A549 (cell line): ENCODE measurements around the gene C2CD3. TPM values are rescaled to one million over a fixed set of nuclear protein-coding genes. Genes with fewer than 3 reads are reported as not detected.

Source experiments
- ATAC-seq, 2 experiments: fragments of 200-7000 bp in 1 of 2; fragments of >200 bp in 1 of 2; cut with Nextera tagmentation in 1 of 2; cut with Tn5 transposase in 1 of 2; 3 replicates each; pipeline versions ENCODE4 v1.8.0 to v1.9.1; 2018 to 2020; ENCODE audit warnings: mild to moderate bottlenecking in 1 of 2, moderate library complexity in 1 of 2
- CTCF ChIA-PET: fragments of 300-600 bp; sonication (Branson Sonifier 250); formaldehyde crosslinking; extraction: SDS; loops from one replicate; lab custom pipeline; 2021; ENCODE audit warnings: antibody characterized with exemption, inconsistent platforms; lab: Yijun Ruan, JAX
- POLR2A ChIA-PET: fragments of 350-600 bp; formaldehyde crosslinking; extraction: SDS; loops from one replicate; lab custom pipeline; 2021; ENCODE audit warnings: antibody characterized with exemption, inconsistent platforms; lab: Yijun Ruan, JAX
- DNase-seq, 2 experiments: peaks; one replicate each; pipeline versions ENCODE4 v3.0.0 to v3.0.0-alpha.2; 2011 to 2016; ENCODE audit warnings: low read depth in 1 of 2, low spot score in 1 of 2
- FAIRE-seq: peaks from 2 replicates; lab custom pipeline; 2011; peaks lifted over from hg19 to GRCh38; lab: Jason Lieb, UNC
- H3K27ac ChIP-seq, 2 experiments: fragments of >200 bp; sonication (Bioruptor Twin); formaldehyde crosslinking; 3 replicates each; pipeline ENCODE4 v1.5.1; 2016 to 2017
- H3K4me1 ChIP-seq: fragments of >200 bp; sonication (Bioruptor Twin); formaldehyde crosslinking; 3 replicates; pipeline ENCODE4 v1.6.1; 2016
- H3K4me2 ChIP-seq: fragments of >200 bp; sonication (Bioruptor Twin); formaldehyde crosslinking; 3 replicates; pipeline ENCODE4 v1.6.1; 2016
- H3K4me3 ChIP-seq: fragments of >200 bp; sonication (Bioruptor Twin); formaldehyde crosslinking; 3 replicates; pipeline ENCODE4 v1.5.1; 2016
- H3K9me3 ChIP-seq: fragments of >200 bp; sonication (Bioruptor Twin); formaldehyde crosslinking; 3 replicates; pipeline ENCODE4 v1.6.1; 2016
- CBX2 ChIP-seq: fragments of 200-600 bp; sonication (generic); IDR thresholded peaks from 2 replicates; pipeline ENCODE4 v1.6.1; 2016; ENCODE audit warnings: low read depth, mild to moderate bottlenecking, borderline replicate concordance
- CBX8 ChIP-seq: fragments of 200-600 bp; sonication (generic); IDR thresholded peaks from 2 replicates; pipeline ENCODE4 v1.6.1; 2016
- EHF ChIP-seq: fragments of 250-450 bp; sonication (Bioruptor Pico); IDR thresholded peaks from 2 replicates; pipeline ENCODE4 v1.5.0; 2020; ENCODE audit warnings: mild to moderate bottlenecking
- ELK1 ChIP-seq: fragments of 150-350 bp; IDR thresholded peaks from 2 replicates; pipeline ENCODE4 v1.6.1; 2014; ENCODE audit warnings: low read depth, mild to moderate bottlenecking, low read length
- EP300 ChIP-seq, 2 experiments: fragments of >200 bp; sonication (Bioruptor Twin); formaldehyde crosslinking; IDR thresholded peaks; 2 replicates in 1 of 2; 3 replicates in 1 of 2; pipeline ENCODE4 v1.6.1; 2016 to 2017
- ESRRA ChIP-seq: fragments of 150-350 bp; IDR thresholded peaks from 2 replicates; pipeline ENCODE4 v1.6.1; 2014; ENCODE audit warnings: mild to moderate bottlenecking, low read length, borderline replicate concordance
- FOXS1 ChIP-seq: fragments of 250-450 bp; sonication (Bioruptor Pico); IDR thresholded peaks from 2 replicates; pipeline ENCODE4 v1.5.0; 2020; ENCODE audit warnings: mild to moderate bottlenecking, moderate library complexity
- GATA3 ChIP-seq: IDR thresholded peaks from 2 replicates; pipeline ENCODE4 v1.6.1; 2012; ENCODE audit warnings: borderline replicate concordance
- HOXB5 ChIP-seq: fragments of 250-450 bp; sonication (Bioruptor Pico); IDR thresholded peaks from 2 replicates; pipeline ENCODE4 v1.5.0; 2020; ENCODE audit warnings: mild to moderate bottlenecking, moderate library complexity
- KDM1A ChIP-seq: fragments of 200-600 bp; sonication (generic); IDR thresholded peaks from 2 replicates; pipeline ENCODE4 v1.6.1; 2016; ENCODE audit warnings: low read depth, mild to moderate bottlenecking
- KDM5A ChIP-seq: fragments of 200-600 bp; sonication (generic); IDR thresholded peaks from 2 replicates; pipeline ENCODE4 v1.6.1; 2016; ENCODE audit warnings: antibody characterized with exemption, mild to moderate bottlenecking
- MAFK ChIP-seq: fragments of 450-650 bp; IDR thresholded peaks from 2 replicates; pipeline ENCODE4 v1.6.1; 2014; ENCODE audit not compliant: partially characterized antibody
- MAZ ChIP-seq: fragments of 150-350 bp; IDR thresholded peaks from 2 replicates; pipeline ENCODE4 v1.6.1; 2014; ENCODE audit warnings: antibody characterized with exemption, low read depth, low read length, borderline replicate concordance
- MYC ChIP-seq: IDR thresholded peaks from 2 replicates; pipeline ENCODE4 v1.6.1; 2012; ENCODE audit warnings: mild to moderate bottlenecking, inconsistent platforms, low read length, improper control_type of control experiment, borderline replicate concordance
- NPAS2 ChIP-seq: fragments of 250-450 bp; sonication (Bioruptor Pico); IDR thresholded peaks from 2 replicates; pipeline ENCODE4 v1.8.0; 2022; ENCODE audit warnings: mild to moderate bottlenecking, moderate library complexity, borderline replicate concordance
- PHF8 ChIP-seq: fragments of 200-600 bp; sonication (generic); IDR thresholded peaks from 2 replicates; pipeline ENCODE4 v1.6.1; 2016; ENCODE audit warnings: low read depth, mild to moderate bottlenecking, antibody characterized with exemption, moderate library complexity, borderline replicate concordance
- POLR2A ChIP-seq: IDR thresholded peaks from 2 replicates; pipeline ENCODE4 v1.6.1; 2012; ENCODE audit warnings: mild to moderate bottlenecking, low read length
- RAD21 ChIP-seq, 2 experiments: fragments of >200 bp in 1 of 2; sonication (Bioruptor Twin) in 1 of 2; formaldehyde crosslinking in 1 of 2; IDR thresholded peaks in 1 of 2; conservative IDR thresholded peaks in 1 of 2; 2 replicates in 1 of 2; 3 replicates in 1 of 2; pipeline ENCODE4 v1.6.1; 2012 to 2018; ENCODE audit warnings: inconsistent platforms in 1 of 2
- RCOR1 ChIP-seq: fragments of 150-350 bp; IDR thresholded peaks from 2 replicates; pipeline ENCODE4 v1.6.1; 2014; ENCODE audit warnings: antibody characterized with exemption, low read length, low read depth
- TFCP2L1 ChIP-seq: fragments of 250-450 bp; sonication (Bioruptor Pico); IDR thresholded peaks from 2 replicates; pipeline ENCODE4 v1.5.0; 2021; ENCODE audit warnings: mild to moderate bottlenecking
- TP53 ChIP-seq: fragments of 250-450 bp; sonication (Bioruptor Pico); IDR thresholded peaks from 2 replicates; pipeline ENCODE4 v1.5.0; 2021; ENCODE audit warnings: mild to moderate bottlenecking, moderate library complexity
- ZFP36 ChIP-seq: fragments of 450-650 bp; IDR thresholded peaks from 2 replicates; pipeline ENCODE4 v1.6.1; 2014; ENCODE audit warnings: borderline replicate concordance; ENCODE audit not compliant: partially characterized antibody
- ZNF302 ChIP-seq: fragments of 250-450 bp; sonication (Bioruptor Pico); IDR thresholded peaks from 2 replicates; pipeline ENCODE4 v1.9.0; 2021; ENCODE audit warnings: inconsistent platforms, mild to moderate bottlenecking, moderate library complexity
- ZSCAN20 ChIP-seq: fragments of 250-450 bp; sonication (Bioruptor Pico); IDR thresholded peaks from 2 replicates; pipeline ENCODE4 v1.8.0; 2022; ENCODE audit warnings: mild to moderate bottlenecking, moderate library complexity
- WGBS: methylation state at CpG from one replicate; pipeline ENCODE4 v1.1.6; 2017; ENCODE audit errors: missing lambda C conversion rate; 5-methylcytosine and 5-hydroxymethylcytosine counted together
- polyA plus RNA-seq, 4 experiments: library from polyadenylated mRNA; depleted of rRNA in 3 of 4; stranded (reverse); fragments of >200 nt; fragmentation: RNase III in 1 of 4; extraction: RNeasy Plus Mini Kit Qiagen cat#74134 plus additional on column Dnase treatment in 1 of 4; gene quantifications; 2 replicates in 3 of 4; 3 replicates in 1 of 4; pipeline ENCODE4 v1.2.3, GENCODE V29; 2011 to 2017
- TF ChIP-seq, protein P1 (sequence below): fragments of >200 bp; sonication (Bioruptor Twin); formaldehyde crosslinking; IDR thresholded peaks from 3 replicates; pipeline ENCODE4 v1.6.1; 2016
- TF ChIP-seq, protein P2 (sequence below): IDR thresholded peaks from 2 replicates; pipeline ENCODE4 v1.6.1; 2012; ENCODE audit warnings: low read depth, borderline replicate concordance
- TF ChIP-seq, protein P3 (sequence below): IDR thresholded peaks from 2 replicates; pipeline ENCODE4 v1.6.1; 2012

The C2CD3 gene
- polyA plus RNA-seq, 2 of the 4 experiments (the other 2 are of a cell fraction), result 15.2 to 19.8 TPM

- Histone ChIP-seq H3K27ac (no peak overlapping the region), H3K4me1 (peaks cover 22% of the 10 kb centered on the region), H3K9me3 (no peaks in the 10 kb centered on the region), H3K4me3 (no peak overlapping the region), H3K4me2 (no peak overlapping the region)
- ATAC-seq, result no peak
- no peak for DNase-seq
- ChIA-PET CTCF (no interaction called here), POLR2A (no interaction called here)
- WGBS, result 93% methylated on average over 6 of the region's 6 CpGs
- no peak for FAIRE-seq
- no peak for TF ChIP-seq ZNF302 (CRISPR knock-in tag)
- TF ChIP-seq KDM1A, result no peak
- TF ChIP-seq, protein P1, sequence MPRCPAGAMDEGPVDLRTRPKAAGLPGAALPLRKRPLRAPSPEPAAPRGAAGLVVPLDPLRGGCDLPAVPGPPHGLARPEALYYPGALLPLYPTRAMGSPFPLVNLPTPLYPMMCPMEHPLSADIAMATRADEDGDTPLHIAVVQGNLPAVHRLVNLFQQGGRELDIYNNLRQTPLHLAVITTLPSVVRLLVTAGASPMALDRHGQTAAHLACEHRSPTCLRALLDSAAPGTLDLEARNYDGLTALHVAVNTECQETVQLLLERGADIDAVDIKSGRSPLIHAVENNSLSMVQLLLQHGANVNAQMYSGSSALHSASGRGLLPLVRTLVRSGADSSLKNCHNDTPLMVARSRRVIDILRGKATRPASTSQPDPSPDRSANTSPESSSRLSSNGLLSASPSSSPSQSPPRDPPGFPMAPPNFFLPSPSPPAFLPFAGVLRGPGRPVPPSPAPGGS, result no peak
- no peak for TF ChIP-seq EHF
- TF ChIP-seq, protein P2, sequence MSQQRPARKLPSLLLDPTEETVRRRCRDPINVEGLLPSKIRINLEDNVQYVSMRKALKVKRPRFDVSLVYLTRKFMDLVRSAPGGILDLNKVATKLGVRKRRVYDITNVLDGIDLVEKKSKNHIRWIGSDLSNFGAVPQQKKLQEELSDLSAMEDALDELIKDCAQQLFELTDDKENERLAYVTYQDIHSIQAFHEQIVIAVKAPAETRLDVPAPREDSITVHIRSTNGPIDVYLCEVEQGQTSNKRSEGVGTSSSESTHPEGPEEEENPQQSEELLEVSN, result no peak
- no peak for TF ChIP-seq POLR2A
- TF ChIP-seq CBX2, result no peak
- TF ChIP-seq, protein P3, sequence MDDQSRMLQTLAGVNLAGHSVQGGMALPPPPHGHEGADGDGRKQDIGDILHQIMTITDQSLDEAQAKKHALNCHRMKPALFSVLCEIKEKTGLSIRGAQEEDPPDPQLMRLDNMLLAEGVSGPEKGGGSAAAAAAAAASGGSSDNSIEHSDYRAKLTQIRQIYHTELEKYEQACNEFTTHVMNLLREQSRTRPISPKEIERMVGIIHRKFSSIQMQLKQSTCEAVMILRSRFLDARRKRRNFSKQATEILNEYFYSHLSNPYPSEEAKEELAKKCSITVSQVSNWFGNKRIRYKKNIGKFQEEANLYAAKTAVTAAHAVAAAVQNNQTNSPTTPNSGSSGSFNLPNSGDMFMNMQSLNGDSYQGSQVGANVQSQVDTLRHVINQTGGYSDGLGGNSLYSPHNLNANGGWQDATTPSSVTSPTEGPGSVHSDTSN, result no peak
- no peak for TF ChIP-seq MAZ
- no peak for TF ChIP-seq PHF8
- TF ChIP-seq HOXB5, result no peak
Measured at GRCh38 chr11:74022546-74022945, 148.3 kb downstream of the C2CD3 start.

- FAIRE-seq (no peak), ATAC-seq (no peak), DNase-seq (no peak)
- TF ChIP-seq ESRRA (no peak), MAFK (peak; percentile 62)
- H3K9me3 ChIP-seq, result no peaks in the 10 kb centered on the region
- H3K4me3 ChIP-seq, result no peak overlapping the region
- no peak overlapping the region for H3K27ac ChIP-seq
- no peak overlapping the region for H3K4me2 ChIP-seq
- ChIA-PET POLR2A (no interaction called here), CTCF (no interaction called here)
- H3K4me1 ChIP-seq, result peaks cover 20% of the 10 kb centered on the region
- WGBS, result 95% methylated on average over 6 of the region's 6 CpGs
Measured at GRCh38 chr11:74021998-74022397, 148.8 kb downstream of the C2CD3 start.

- CTCF ChIA-PET, result interaction anchor here (1.0 to 1.5 kb wide), 3 partner anchors 13 to 57 kb away, joined by 3 to 4 read pairs (median 3); no protein-coding TSS in a partner anchor
- no peak for DNase-seq
- Histone ChIP-seq H3K4me1 (peaks cover 13% of the 10 kb centered on the region; the same call in 2 of the 3 replicates), H3K4me3 (no peak overlapping the region), H3K27ac (no peak overlapping the region), H3K4me2 (no peak overlapping the region), H3K9me3 (no peaks in the 10 kb centered on the region)
- ATAC-seq, result no peak
- FAIRE-seq, result no peak
- POLR2A ChIA-PET, result no interaction called here
- 96% methylated on average over 4 of the region's 4 CpGs for WGBS
- TF ChIP-seq CBX8 (no peak), ZSCAN20 (CRISPR knock-in tag) (no peak), FOXS1 (CRISPR knock-in tag) (no peak), NPAS2 (no peak), TP53 (CRISPR knock-in tag) (no peak), RCOR1 (no peak), EP300 (IDR thresholded peaks at IDR 0.05) (no peak), RAD21 (conservative IDR thresholded peaks at IDR 0.05 in 1 of 2, IDR thresholded peaks at IDR 0.05 in 1 of 2) (no peak), EHF (no peak), GATA3 (no peak), ZFP36 (no peak), ELK1 (no peak), TFCP2L1 (CRISPR knock-in tag) (no peak), MYC (no peak), KDM5A (no peak)
- TF ChIP-seq, protein P2, result no peak
- TF ChIP-seq, protein P3, result no peak
Measured at GRCh38 chr11:74020539-74020938, 150.3 kb downstream of the C2CD3 start.
